Vagina (tissue), 2 donors: ENCODE data around the gene VCP.

Source experiments
- CTCF ChIP-seq, 3 experiments: fragments of 450-650 bp in 2 of 3; fragments of 200-600 bp in 1 of 3; sonication (generic) in 1 of 3; IDR thresholded peaks; one replicate each; pipeline ENCODE4 v1.5.1; 2017 to 2019; ENCODE audit warnings: antibody characterized with exemption in 3 of 3, mild to moderate bottlenecking in 2 of 3, moderate library complexity in 2 of 3
- POLR2A ChIP-seq, 2 donors: fragments of 450-650 bp; IDR thresholded peaks; one replicate each; pipeline ENCODE4 v1.6.1; 2017; ENCODE audit warnings: antibody characterized with exemption in 2 of 2, mild to moderate bottlenecking in 2 of 2, moderate library complexity in 2 of 2
- POLR2AphosphoS5 ChIP-seq, 2 donors: sonication (generic); formaldehyde crosslinking; IDR thresholded peaks; one replicate each; pipeline ENCODE4 v1.9.0; 2017; ENCODE audit warnings: antibody characterized with exemption in 2 of 2, mild to moderate bottlenecking in 2 of 2, low read depth in 1 of 2; ENCODE audit not compliant: insufficient read depth in 1 of 2

GRCh38 chr9:35104586-35104985 lies 32.2 kb upstream of the VCP start:
- no peak for TF ChIP-seq CTCF (IDR thresholded peaks at IDR 0.05)
- TF ChIP-seq POLR2A (IDR thresholded peaks at IDR 0.05): no peak
- no peak for TF ChIP-seq POLR2AphosphoS5 (IDR thresholded peaks at IDR 0.05; ENCODE audit: insufficient read depth in 1 of 2, low read depth in 1 of 2)
